Amniotic epithelial cell (primary cell): ENCODE measurements around the gene SLIT3.
"Not testable (repeated sequence)": the region's sequence is repeated elsewhere in the genome, so short reads cannot be mapped to it uniquely, and the experiment has no call there.

Source experiments
- DNase-seq: peaks from one replicate; pipeline ENCODE4 v3.0.0-alpha.2; 2010; ENCODE audit warnings: low read depth

SLIT3 gene

DNA sequence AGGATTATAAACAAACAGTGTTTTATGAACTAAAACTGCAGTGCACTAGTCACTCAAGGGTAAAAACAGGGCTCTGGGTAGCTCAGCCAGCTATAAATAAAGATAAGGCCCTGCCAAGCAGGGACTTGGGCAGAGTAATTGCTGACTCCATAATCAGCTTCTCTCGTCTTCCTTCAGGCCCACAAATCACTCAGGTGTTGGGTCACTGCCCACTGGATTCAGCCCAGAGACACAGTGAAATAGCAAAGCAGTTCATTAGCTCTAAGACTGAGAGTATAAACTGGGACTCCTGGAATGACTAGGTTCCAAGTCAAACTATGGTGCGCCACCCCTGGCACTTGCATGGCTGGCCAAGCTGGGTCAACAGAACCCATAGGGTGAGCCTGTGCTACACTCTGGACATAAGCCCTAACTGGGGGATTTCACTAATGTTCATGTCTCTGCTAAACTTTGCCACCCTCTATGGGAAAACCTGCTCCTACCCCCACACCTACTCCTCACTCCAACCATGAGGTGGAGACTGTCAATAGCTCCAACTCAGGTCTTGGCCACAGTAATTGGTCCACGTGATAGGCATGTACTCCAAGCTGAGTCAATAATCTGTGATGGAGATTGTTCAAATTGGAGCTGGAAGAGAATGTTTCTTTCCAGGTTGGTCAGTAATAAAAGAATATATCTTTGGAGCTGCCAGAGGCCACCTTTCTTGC is 158.5 kb downstream of the SLIT3 start:
- DNase-seq = peak; percentile 94

DNA sequence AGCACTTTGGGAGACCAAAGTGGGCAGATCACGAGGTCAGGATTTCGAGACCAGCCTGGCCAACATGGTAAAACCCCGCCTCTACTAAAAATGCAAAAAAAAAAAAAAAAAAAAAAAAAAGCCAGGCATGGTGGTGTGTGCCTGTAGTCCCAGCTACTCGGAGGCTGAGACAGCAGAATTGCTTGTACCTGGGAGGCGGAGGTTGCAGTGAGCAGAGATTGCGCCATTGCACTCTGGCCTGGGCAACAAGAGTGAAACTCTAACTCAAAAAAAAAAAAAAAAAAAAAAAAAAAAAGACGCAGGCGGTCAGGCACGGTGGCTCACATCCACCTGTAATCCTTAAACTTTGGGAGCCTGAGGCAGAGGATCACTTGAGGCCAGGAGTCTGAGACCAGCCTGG is 160.7 kb downstream of the SLIT3 start:
- DNase-seq = not testable (repeated sequence)

DNA sequence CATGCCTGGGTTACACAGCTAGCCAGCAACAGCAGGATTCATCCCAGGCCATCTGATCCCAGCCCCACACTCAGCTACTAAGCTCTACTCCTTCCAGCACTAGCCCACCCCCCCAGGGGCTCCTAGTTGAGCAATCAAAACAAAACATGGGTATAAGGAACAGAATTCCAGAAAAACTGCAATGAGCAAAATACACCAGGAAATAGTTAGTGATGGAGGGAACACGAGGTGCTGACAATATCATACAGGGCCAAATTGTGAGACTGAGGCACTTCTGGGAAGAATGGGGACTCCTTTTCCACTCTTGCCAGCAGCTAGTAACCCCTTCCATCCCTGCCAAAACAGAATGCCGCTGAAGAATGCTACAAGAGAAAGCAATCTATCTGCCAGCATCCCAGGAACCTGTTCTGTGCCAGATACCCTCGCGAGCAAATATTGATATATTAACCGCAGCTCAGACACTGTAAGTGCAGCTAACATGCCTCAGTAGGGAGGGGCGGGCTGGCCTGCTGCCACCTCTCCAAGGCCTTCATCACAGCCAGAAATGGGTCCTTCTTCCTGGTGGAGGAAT is 161.4 kb downstream of the SLIT3 start:
- DNase-seq = no peak

DNA sequence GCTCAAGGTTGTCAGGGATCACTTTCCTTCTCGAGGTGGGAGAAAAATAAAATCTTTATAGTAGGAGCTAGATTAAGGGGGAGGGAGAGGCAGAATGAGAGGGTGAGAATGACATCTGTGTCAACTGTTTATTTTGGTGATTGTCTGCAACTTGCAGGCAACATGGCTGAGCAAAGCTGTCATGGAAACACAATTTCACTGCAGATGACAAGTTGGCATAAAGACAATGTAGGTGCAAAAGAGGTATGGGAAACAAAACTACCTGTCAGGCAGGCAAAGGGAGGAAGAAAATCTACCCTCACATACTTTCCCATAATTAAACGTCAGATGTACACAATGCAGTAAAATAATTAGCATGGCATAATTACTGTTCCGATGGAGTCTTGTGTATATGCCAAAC is 167.4 kb downstream of the SLIT3 start:
- DNase-seq = no peak

DNA sequence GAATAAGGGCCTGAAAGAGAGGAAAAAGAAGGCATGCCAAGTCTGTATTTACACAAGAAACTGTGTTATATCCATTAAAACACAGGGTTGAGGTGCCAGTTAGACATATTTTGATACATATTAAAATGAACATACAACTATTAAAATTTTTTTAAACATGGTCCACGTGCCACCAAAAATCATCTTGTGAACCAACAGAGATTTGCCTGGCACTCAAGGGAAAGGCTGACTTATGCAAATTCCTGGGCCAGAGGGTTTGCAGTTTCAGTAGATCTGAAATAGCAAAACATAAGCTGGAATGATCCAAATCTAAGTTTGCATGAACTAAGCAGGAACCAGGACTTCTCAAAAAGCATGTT is 168.7 kb downstream of the SLIT3 start:
- DNase-seq = no peak

DNA sequence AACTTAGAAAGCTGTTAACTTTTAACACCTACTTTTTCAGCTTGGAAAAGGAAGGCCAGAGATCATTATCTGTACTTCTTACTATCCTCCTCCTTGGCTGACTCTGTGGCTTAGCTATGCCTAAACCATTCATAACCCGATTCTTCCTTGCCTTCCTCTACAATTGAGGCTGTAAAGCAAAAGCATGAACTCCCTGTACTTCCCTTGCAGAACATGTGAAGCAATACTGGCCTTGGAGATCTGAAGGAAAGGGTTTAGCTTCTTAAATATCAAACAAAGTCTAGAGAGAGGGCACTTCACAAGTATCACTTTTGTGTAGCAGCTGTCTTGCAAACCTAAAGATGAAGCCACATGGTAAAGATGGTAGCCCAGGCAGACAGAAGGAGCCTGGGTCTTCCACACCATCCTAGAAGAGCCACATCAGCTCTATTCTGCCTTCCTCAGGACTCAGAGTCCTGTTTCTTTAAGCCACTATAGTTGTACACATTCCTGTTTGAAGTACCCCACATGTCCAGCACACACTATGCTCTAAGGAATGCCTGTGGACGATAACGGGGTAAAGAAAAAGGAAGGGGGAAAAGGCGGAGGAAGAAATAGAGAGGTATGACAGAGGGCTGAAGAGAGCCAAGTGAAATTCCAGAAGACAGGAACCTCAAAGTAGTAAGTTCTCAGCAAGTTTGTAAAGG is 169.2 kb downstream of the SLIT3 start:
- DNase-seq = peak; percentile 84

DNA sequence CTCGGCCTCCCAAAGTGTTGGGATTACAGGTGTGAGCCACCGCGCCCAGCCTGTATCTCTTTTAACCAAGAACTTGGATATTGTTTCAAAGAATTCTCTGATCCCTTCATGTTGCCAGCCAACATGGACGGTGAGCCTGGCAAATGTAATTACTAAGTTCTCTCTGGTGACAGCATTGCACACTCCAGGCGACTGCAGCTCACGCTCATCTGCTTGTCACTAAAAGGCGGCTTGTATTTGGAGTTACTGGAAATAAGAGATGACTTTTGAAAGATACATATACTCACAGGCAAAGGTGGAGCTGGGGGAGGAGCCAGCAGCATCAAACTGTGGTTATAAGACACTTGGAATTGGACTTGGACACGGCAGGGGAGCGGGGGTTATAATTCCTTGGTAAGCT is 172.3 kb downstream of the SLIT3 start:
- no peak for DNase-seq

DNA sequence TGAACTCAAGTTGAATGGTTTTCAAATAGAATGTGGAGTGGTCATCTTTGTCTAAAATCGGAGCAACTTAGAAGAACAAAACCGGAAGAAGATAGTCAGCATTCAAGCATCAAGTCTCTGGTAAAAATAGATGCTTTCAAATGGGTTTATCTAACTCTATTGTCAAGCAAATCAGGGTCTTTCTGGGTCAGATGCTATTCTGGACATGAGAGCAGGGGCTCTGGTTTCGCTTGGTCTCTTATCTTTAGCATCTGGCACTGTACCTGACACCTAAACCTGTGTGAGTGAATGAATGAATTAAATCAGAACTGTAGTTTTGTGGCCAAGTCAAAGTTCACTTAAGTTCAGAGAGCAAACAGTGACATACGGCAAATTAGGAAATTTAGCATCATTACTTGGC is 173.5 kb downstream of the SLIT3 start:
- DNase-seq = no peak

DNA sequence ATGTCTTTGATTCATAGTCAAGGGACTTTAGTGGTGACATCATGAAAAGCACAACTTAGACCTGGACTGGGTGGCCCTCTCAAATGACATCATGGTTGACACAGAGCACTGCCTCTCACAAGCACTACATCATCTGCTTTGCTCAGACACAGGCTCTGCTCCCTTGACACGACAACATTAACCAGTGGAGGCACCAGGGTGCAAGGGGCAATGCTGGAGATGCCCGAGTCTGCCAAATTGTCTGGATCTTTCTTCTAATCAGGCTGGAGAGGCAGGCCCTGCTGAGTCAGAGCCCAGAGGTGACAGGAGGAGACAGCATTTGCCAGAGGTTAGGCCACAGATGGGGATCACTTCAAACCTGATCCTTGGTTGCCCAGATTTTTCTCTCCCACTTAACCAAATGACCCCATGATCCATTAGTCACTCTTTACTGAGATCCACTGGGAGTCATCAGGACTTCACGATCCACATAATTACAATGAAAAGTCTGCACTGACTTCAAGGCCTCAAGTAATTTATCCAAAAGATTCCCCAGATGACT is 174.4 kb downstream of the SLIT3 start:
- peak; percentile 81 for DNase-seq

DNA sequence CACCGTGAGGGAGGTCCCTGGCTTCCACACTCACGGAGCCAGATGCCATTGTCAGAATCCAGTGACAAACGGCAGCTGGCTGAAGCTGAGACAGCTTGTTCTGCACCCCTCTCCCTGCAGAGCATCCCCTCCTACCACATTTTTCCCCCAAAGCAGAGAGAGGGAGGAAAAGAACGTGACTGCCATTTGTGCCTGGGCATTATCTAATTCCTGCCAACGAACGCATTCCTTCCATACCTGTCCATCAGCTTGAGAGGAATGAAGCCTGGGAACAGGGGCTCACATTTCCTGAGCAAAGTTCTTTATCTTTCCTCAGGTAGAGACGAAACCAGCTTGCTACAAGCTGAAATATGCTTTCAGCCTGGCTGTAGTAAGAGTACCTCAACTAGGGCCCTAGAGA is 175.4 kb downstream of the SLIT3 start:
- DNase-seq = no peak

DNA sequence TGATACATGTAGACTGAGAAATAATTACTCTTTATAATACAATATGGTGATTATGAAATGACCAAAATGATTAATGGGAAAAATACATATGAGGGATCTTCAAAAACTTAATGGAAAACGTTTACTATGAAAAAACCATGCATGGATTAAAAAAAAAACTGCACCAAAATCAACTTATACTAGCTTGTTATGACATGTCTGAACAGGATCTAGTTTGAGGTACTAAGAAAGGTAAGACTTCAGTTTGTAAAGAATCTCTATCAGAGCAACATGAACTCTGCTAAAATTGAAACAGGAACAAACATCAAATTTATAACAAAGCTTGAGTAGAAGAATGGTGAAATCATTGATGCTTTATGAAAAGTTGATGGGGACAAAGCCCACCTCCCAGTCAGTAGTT is 178.0 kb downstream of the SLIT3 start:
- no peak for DNase-seq

DNA sequence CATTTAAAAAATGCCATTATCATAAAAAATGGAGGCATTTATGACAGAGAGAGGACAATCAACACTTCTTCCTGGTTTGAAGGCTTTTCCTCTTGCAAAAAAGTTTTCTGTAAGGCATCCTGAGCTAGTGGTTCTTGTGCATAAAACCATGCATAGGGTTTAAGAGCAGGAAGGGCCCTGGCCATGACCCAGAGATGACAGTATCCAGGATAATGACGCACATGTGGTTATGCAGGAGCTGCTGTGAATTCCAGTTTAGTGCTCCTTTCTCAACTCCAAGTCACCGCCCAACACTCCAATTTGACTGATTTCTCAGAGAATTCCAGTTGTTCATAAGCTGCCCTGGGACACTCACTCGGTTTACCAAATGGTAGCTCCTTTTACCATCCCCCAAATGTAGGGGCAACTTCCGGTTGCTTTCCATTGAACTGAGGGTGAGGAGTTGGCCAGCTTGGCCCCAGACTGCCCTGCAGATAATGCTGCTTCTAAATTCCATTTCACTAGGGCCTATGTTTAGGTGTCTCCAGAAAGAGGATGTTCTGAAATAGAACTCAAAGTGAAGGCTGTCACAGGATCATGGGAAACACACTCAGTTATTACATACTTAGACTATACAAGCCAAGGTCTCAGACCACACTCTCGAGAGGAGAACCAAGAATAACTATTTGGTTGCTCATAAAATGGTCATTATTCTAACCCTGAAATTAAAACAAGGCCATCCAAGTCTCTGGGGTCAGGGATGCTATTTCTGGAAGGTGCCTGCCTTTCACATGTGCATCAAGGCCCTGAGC is 179.1 kb downstream of the SLIT3 start:
- DNase-seq = peak; percentile 99

DNA sequence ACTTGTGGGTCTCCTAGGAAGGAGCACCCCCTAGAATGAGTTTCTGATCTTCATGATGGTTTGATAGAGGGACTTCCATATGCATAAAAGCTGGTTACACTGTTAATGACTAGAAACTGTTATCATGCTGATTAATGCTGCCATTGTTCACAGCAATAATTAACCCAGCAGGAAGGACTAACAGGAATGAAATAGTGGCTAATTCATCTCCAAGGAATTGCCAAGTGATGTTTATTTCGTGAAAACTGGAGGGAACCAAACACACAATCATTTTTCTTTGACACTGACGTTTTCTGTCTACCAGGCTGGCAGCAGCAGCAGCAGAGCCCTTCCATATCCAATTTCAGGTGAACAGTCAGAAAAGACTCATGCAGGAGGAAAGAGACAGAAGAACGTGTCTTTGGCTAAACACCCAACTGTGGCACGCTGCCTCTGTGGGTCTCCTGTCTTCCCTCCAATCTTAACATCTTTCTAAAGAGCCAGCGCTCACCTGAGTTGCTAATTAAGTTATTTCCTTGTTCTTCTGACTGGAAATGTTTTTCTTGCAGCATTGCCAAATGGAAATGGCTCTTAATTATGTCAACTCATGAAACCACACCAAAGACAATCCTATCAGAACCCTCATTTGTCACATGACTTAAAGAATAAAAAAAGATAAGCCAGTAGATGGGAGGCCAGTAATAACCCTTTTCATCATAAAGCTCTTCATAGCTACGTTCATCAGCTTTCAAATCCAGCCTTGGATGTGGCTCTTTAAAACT is 181.5 kb downstream of the SLIT3 start:
- no peak for DNase-seq

DNA sequence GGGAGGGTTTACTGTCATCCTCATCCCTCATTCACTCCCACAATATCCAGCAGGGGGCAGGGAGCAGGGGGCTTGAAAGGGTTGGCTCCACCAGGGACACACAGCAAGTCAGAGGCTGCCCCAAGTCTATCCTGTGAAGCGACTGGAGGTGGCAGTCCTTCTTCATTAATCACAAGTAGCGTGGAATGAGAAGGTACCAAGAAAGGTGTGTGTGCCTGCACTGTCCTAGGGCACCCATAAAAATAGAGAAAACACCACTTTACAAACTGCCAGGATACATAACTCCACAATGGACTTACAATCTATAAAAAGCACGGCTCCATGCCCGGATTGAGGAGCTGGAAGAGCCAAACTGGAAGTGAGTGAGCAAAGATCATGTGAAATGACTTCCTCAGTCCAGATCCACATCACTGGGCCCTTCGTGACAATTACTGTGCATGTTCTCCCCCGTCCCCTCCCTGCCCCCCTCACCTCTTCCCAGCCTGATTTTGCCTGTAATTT is 183.9 kb downstream of the SLIT3 start:
- DNase-seq = no peak

DNA sequence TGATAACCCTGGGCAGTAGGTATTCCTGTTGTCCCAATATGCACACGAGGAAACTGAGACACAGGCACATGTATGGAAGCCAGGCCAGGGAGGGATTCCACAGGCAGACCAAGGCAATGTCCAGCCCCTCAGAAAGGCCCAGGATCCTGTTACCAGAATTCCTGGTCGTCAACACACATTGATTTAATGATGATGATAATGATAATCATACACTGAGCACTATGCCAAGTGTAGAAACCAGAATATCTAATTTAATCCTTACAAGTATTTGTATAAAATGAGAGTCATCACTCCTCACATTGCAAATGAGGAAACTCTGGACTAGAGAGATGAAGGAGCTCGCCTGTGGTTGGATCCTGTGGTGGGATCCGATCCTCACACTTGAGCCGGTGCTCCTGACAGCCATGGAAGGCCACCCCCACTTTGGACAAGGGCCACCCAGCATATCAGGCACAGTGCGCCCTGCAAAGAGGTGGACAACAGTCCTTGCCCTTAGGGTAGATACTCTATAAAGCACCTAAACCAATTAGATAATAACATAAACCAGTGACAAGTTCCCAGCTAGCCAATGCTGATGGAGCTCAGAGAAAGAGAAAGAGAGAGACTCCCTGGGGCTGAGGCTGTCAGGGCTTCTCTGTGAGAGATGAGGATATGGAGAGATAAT is 185.3 kb downstream of the SLIT3 start:
- DNase-seq = no peak

DNA sequence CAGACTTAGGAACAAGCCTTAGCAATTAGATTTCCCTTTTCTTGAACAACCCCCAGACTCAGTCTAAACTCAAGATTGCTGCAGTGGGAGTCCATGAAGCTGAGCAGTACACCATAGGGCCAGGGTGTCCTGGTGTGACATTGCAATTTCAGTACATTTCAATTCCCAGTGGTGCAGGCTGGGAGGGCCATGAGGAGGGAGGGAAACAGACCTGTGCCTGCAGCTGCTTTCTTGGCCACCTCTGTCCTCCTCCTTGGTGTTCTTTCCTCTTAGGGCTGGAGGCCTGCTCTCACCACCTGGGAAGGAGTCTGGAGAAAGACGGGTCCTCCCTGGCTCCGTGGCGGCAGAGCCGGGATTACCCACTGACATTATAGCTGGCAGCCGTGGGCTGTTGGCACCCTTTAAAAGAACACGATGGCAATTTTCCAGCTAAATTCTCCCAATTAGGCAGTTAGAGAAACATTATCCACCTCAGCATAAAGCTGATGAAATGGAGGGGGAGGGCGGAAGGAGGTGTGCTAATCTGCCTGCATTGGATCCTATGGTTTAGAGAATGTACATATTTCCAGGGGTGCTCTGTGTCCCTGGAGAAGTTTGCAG is 186.4 kb downstream of the SLIT3 start:
- DNase-seq = no peak

DNA sequence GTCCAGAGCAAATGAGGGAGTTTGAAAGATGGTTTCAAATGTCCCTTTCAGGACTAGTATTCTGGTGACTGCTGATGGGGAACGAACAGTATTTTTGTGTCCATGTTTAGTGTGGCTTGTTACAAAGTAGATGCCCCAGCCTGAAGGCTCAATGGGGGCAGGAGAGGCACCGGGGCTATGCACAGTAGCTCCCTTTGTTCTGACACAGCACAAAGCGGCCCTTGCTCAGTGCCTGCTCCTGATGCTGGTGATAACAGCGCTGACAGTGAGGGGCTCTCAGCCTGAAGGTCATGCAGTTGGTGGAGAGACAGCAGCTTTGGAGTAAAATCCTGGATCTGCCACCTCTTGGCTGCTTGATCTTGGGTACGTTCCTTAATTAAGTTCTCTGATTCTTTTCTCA is 188.9 kb downstream of the SLIT3 start:
- no peak for DNase-seq

DNA sequence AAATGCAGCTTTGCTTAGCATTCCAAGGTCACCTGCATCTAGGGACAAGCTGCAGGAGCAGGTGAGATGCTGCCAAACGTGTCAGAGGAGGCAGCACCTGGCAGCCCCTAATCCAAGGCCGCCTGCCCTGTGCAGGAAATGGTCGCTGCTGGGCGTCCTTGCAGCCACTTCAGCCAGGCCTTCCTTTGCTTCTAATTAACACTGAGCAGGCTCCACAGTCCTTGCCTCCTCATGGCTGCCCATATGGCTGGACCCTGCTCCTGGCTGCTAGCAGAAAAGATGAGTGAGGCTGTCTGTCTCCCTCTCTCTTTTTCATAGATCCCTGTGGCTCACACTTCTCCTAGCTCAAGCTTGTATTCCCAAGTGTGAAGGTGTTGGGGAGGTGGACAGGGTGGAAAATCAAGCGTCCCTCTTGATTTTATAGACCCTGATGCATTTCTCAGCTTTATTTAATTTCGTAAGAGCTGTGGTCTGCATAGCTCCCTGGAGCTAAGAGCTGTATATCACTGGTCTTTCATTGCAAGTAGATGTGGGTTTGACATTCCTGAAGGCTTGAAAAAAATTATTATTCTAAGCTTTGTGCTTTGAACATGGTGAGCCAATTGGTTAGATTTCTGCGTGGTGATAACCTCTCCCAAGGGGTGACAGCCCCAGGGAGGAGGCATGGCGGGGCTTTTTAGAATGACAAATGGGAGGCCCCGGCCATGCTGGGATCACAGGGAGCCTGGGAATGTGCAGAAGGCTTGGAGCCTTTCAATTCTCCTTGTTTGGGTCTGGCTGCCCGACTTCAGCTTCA is 193.8 kb downstream of the SLIT3 start:
- peak; percentile 97 for DNase-seq

DNA sequence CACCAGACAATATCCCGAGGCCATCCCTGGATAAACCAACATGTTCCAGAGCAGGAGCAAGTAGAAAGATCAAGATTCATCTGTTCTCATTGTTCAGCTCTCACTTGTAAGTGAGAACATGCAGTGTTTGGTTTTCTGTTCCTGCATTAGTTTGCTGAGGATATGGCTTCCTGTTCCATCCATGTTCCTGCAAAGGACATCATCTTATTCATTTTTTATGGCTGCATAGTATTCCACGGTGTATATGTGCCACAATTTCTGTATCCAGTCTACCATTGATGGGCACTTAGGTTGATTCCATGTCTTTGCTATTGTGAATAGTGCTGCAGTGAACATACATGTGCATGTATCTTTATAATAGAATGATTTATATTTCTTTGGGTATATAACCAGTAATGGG is 195.4 kb downstream of the SLIT3 start:
- DNase-seq = not testable (repeated sequence)
